NOMO-1 treated with DMSO at 0.1 percent for 48 hours (cell line): ENCODE results near the gene IL12RB1.
A peak's percentile ranks its signal among the peaks of the same experiment; 100 is the strongest.

Source experiments
- DNase-seq: peaks from one replicate; lab custom pipeline; 2025; ENCODE audit not compliant: unreplicated experiment; lab: John Stamatoyannopoulos, UW

Gene IL12RB1

GRCh38 chr19:18090545-18091216 lies 3.9 kb upstream of the IL12RB1 start:
- DNase-seq: no peak

GRCh38 chr19:18089726-18090125 lies 3.0 kb upstream of the IL12RB1 start:
- DNase-seq: no peak

GRCh38 chr19:18089096-18089541 lies 2.4 kb upstream of the IL12RB1 start:
- DNase-seq: peak; percentile 87

GRCh38 chr19:18085702-18086457 lies 854 bp downstream of the IL12RB1 start:
- no peak for DNase-seq

- DNase-seq: no peak
These were observed 2.6 kb downstream of the IL12RB1 start for GRCh38 chr19:18083929-18084684.

- DNase-seq: no peak
These were observed 12.5 kb downstream of the IL12RB1 start for GRCh38 chr19:18074192-18074591.

- DNase-seq: no peak
These were observed 13.5 kb downstream of the IL12RB1 start for GRCh38 chr19:18073197-18073596.

- no peak for DNase-seq
These were observed 14.4 kb downstream of the IL12RB1 start for GRCh38 chr19:18072335-18072734.

GRCh38 chr19:18070181-18070580 lies 16.6 kb downstream of the IL12RB1 start:
- DNase-seq: no peak

GRCh38 chr19:18069383-18069782 lies 17.4 kb downstream of the IL12RB1 start:
- DNase-seq: no peak

- DNase-seq: no peak
These were observed 18.3 kb downstream of the IL12RB1 start for GRCh38 chr19:18068395-18068794.

GRCh38 chr19:18065173-18065495 lies 21.6 kb downstream of the IL12RB1 start:
- no peak for DNase-seq

- DNase-seq: no peak
These were observed 23.3 kb downstream of the IL12RB1 start for GRCh38 chr19:18063463-18063862.

- DNase-seq: no peak
These were observed 24.7 kb downstream of the IL12RB1 start for GRCh38 chr19:18062028-18062427.

GRCh38 chr19:18060472-18060871 lies 26.3 kb downstream of the IL12RB1 start:
- DNase-seq: no peak

GRCh38 chr19:18059902-18060301 lies 26.8 kb downstream of the IL12RB1 start:
- DNase-seq: no peak

GRCh38 chr19:18059297-18059696 lies 27.4 kb downstream of the IL12RB1 start:
- DNase-seq: no peak

GRCh38 chr19:18058208-18059009 lies 28.3 kb downstream of the IL12RB1 start:
- peak; percentile 79 for DNase-seq

GRCh38 chr19:18057557-18057956 lies 29.2 kb downstream of the IL12RB1 start:
- DNase-seq: no peak

- no peak for DNase-seq
These were observed 30.8 kb downstream of the IL12RB1 start for GRCh38 chr19:18055967-18056366.

GRCh38 chr19:18053576-18054219 lies 33.0 kb downstream of the IL12RB1 start:
- no peak for DNase-seq
